ENCODE measurements around the gene MSRB1. TPM values are rescaled to one million over a fixed set of nuclear protein-coding genes. Genes with fewer than 3 reads are reported as not detected.

The MSRB1 gene
- total and polyA plus RNA-seq, 2 of the 13 experiments (the other 11 are each of a cell fraction or from before 2014, with no cell fraction given): 32.1 to 75.4 TPM

DNA sequence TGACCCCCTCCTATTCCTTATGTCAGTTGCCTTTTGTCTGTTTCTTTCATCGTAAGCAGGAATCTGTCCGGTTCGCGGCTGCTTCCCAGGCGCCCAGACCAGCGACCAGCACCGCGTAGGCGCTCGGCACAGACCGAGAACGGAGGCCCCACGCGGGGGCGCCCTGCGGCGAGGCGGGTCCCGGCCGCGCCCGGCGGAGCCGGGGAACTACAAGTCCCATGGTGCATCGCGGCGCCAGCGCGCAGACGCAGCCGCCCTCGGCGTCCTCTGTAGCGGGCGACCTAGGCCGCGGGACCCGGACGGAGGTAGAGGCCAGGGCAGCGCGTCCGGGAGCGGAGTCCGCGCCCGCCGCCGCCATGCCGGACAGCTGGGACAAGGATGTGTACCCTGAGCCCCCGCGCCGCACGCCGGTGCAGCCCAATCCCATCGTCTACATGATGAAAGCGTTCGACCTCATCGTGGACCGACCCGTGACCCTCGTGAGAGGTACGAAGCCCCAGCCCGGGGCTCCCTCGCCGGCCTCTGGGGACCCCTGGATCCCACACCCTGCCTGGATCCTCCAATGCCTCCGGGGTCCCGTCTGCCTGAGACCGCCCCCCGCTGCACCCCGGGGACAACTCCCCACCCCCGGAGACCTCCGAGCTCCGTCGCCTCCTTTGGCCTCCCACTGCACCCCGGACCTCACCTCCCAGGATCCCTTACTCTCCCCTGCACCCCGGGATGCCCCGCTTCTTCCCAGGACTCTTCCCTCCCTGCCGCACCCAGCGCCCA, 16.5 kb upstream of the MSRB1 start, which contains the start of gene NDUFB10 (continued):
- peak; percentile 62 for TF ChIP-seq MEIS2 (CRISPR knock-in tag; IDR thresholded peaks at IDR 0.05)
- TF ChIP-seq ZNF564 (CRISPR knock-in tag; IDR thresholded peaks at IDR 0.05): no peak
- no peak for TF ChIP-seq ZNF841 (CRISPR knock-in tag; IDR thresholded peaks at IDR 0.05; ENCODE audit: borderline replicate concordance)
- TF ChIP-seq RAD51 (IDR thresholded peaks at IDR 0.05; ENCODE audit: borderline replicate concordance): no peak
- TF ChIP-seq ZNF451 (CRISPR knock-in tag; IDR thresholded peaks at IDR 0.05): peak; percentile 89; the same call in 1 of the 2 replicates
- TF ChIP-seq, protein P1, sequence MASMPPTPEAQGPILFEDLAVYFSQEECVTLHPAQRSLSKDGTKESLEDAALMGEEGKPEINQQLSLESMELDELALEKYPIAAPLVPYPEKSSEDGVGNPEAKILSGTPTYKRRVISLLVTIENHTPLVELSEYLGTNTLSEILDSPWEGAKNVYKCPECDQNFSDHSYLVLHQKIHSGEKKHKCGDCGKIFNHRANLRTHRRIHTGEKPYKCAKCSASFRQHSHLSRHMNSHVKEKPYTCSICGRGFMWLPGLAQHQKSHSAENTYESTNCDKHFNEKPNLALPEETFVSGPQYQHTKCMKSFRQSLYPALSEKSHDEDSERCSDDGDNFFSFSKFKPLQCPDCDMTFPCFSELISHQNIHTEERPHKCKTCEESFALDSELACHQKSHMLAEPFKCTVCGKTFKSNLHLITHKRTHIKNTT (CRISPR knock-in tag; IDR thresholded peaks at IDR 0.05): no peak
- no peak for TF ChIP-seq PAF1 (CRISPR knock-in tag; IDR thresholded peaks at IDR 0.05)
- TF ChIP-seq ZMYM4 (CRISPR knock-in tag; IDR thresholded peaks at IDR 0.05): peak; percentile 65
- TF ChIP-seq, protein P2, sequence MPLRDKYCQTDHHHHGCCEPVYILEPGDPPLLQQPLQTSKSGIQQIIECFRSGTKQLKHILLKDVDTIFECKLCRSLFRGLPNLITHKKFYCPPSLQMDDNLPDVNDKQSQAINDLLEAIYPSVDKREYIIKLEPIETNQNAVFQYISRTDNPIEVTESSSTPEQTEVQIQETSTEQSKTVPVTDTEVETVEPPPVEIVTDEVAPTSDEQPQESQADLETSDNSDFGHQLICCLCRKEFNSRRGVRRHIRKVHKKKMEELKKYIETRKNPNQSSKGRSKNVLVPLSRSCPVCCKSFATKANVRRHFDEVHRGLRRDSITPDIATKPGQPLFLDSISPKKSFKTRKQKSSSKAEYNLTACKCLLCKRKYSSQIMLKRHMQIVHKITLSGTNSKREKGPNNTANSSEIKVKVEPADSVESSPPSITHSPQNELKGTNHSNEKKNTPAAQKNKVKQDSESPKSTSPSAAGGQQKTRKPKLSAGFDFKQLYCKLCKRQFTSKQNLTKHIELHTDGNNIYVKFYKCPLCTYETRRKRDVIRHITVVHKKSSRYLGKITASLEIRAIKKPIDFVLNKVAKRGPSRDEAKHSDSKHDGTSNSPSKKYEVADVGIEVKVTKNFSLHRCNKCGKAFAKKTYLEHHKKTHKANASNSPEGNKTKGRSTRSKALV (CRISPR knock-in tag; IDR thresholded peaks at IDR 0.05): peak; percentile 87
- TF ChIP-seq MXI1 (IDR thresholded peaks at IDR 0.05; ENCODE audit: borderline replicate concordance, low read depth, low read length): peak; percentile 87; the same call in 1 of the 3 replicates
- TF ChIP-seq KMT2B (CRISPR knock-in tag; IDR thresholded peaks at IDR 0.05): peak; percentile 55; the same call in 1 of the 2 replicates
- peak; percentile 81; the same call in 1 of the 2 replicates for TF ChIP-seq ZNF563 (CRISPR knock-in tag; IDR thresholded peaks at IDR 0.05)
- TF ChIP-seq NFRKB (IDR thresholded peaks at IDR 0.05): no peak
- peak; percentile 61; the same call in 1 of the 2 replicates for TF ChIP-seq ZNF891 (CRISPR knock-in tag; IDR thresholded peaks at IDR 0.05)
- TF ChIP-seq, protein P3, sequence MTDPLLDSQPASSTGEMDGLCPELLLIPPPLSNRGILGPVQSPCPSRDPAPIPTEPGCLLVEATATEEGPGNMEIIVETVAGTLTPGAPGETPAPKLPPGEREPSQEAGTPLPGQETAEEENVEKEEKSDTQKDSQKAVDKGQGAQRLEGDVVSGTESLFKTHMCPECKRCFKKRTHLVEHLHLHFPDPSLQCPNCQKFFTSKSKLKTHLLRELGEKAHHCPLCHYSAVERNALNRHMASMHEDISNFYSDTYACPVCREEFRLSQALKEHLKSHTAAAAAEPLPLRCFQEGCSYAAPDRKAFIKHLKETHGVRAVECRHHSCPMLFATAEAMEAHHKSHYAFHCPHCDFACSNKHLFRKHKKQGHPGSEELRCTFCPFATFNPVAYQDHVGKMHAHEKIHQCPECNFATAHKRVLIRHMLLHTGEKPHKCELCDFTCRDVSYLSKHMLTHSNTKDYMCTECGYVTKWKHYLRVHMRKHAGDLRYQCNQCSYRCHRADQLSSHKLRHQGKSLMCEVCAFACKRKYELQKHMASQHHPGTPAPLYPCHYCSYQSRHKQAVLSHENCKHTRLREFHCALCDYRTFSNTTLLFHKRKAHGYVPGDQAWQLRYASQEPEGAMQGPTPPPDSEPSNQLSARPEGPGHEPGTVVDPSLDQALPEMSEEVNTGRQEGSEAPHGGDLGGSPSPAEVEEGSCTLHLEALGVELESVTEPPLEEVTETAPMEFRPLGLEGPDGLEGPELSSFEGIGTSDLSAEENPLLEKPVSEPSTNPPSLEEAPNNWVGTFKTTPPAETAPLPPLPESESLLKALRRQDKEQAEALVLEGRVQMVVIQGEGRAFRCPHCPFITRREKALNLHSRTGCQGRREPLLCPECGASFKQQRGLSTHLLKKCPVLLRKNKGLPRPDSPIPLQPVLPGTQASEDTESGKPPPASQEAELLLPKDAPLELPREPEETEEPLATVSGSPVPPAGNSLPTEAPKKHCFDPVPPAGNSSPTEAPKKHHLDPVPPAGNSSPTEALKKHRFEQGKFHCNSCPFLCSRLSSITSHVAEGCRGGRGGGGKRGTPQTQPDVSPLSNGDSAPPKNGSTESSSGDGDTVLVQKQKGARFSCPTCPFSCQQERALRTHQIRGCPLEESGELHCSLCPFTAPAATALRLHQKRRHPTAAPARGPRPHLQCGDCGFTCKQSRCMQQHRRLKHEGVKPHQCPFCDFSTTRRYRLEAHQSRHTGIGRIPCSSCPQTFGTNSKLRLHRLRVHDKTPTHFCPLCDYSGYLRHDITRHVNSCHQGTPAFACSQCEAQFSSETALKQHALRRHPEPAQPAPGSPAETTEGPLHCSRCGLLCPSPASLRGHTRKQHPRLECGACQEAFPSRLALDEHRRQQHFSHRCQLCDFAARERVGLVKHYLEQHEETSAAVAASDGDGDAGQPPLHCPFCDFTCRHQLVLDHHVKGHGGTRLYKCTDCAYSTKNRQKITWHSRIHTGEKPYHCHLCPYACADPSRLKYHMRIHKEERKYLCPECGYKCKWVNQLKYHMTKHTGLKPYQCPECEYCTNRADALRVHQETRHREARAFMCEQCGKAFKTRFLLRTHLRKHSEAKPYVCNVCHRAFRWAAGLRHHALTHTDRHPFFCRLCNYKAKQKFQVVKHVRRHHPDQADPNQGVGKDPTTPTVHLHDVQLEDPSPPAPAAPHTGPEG (CRISPR knock-in tag; IDR thresholded peaks at IDR 0.05): peak; percentile 73; the same call in 1 of the 2 replicates
- TF ChIP-seq, protein P4, sequence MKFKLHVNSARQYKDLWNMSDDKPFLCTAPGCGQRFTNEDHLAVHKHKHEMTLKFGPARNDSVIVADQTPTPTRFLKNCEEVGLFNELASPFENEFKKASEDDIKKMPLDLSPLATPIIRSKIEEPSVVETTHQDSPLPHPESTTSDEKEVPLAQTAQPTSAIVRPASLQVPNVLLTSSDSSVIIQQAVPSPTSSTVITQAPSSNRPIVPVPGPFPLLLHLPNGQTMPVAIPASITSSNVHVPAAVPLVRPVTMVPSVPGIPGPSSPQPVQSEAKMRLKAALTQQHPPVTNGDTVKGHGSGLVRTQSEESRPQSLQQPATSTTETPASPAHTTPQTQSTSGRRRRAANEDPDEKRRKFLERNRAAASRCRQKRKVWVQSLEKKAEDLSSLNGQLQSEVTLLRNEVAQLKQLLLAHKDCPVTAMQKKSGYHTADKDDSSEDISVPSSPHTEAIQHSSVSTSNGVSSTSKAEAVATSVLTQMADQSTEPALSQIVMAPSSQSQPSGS (CRISPR knock-in tag; IDR thresholded peaks at IDR 0.05): peak; percentile 74; the same call in 1 of the 2 replicates
- TF ChIP-seq RORA (CRISPR knock-in tag; IDR thresholded peaks at IDR 0.05): no peak

All from HepG2 (cell line).